HepG2 (cell line): ENCODE results near the gene CBLB. TPM values are rescaled to one million over a fixed set of nuclear protein-coding genes. Genes with fewer than 3 reads are reported as not detected.

Source experiments
- ATAC-seq: fragments of 200-7000 bp; cut with Tn5 transposase; 3 replicates; pipeline ENCODE4 v1.9.1; 2020; ENCODE audit warnings: mild to moderate bottlenecking, moderate library complexity
- BruUV-seq: library from RNA; stranded (reverse); fragments of 400-500 nt; replicated peaks from 2 replicates; lab custom pipeline; 2021; lab: Mats Ljungman, UMichigan
- CTCF ChIA-PET: fragments of 300-600 bp; formaldehyde crosslinking; extraction: SDS; loops from one replicate; lab custom pipeline; 2021; ENCODE audit warnings: low total read pairs, inconsistent platforms, low intra/inter-chr PET ratio; lab: Yijun Ruan, JAX
- POLR2A ChIA-PET: fragments of 350-600 bp; sonication (Branson Sonifier 250); formaldehyde crosslinking; loops from one replicate; lab custom pipeline; 2020; ENCODE audit warnings: antibody characterized with exemption, inconsistent platforms; lab: Yijun Ruan, JAX
- DNase-seq: peaks from one replicate; pipeline ENCODE4 v3.0.0-alpha.2; 2015; ENCODE audit warnings: low spot score
- FAIRE-seq: peaks from 3 replicates; lab custom pipeline; 2011; peaks lifted over from hg19 to GRCh38; lab: Jason Lieb, UNC
- H2AFZ ChIP-seq: one replicate; pipeline ENCODE4 v1.6.1; 2011; ENCODE audit warnings: low read length, inconsistent platforms
- H3K27ac ChIP-seq: fragments of 300-600 bp; 3 replicates; pipeline ENCODE4 v1.8.0; 2011; ENCODE audit warnings: mixed run types, mild to moderate bottlenecking, mixed read lengths, low read length, inconsistent platforms; ENCODE audit not compliant: insufficient read depth; ENCODE audit errors: extremely low read length
- H3K27me3 ChIP-seq, 2 experiments: fragments of 200-600 bp in 1 of 2; 2 replicates in 1 of 2; 3 replicates in 1 of 2; pipeline versions ENCODE4 v1.6.0 to v1.8.0; 2011; ENCODE audit warnings: low read length in 2 of 2, mild to moderate bottlenecking in 2 of 2, moderate library complexity in 2 of 2, inconsistent platforms in 1 of 2; ENCODE audit not compliant: insufficient read depth in 2 of 2, control insufficient read depth in 1 of 2
- H3K36me3 ChIP-seq, 2 experiments: fragments of 200-600 bp in 1 of 2; replicated peaks in 1 of 2; 2 replicates in 1 of 2; 3 replicates in 1 of 2; pipeline versions ENCODE4 v1.5.1 to v1.8.0; 2011; ENCODE audit warnings: low read length in 2 of 2, inconsistent platforms in 1 of 2; ENCODE audit not compliant: insufficient read depth in 2 of 2, control insufficient read depth in 1 of 2
- H3K4me1 ChIP-seq: 2 replicates; pipeline ENCODE4 v1.5.1; 2012; ENCODE audit warnings: low read length, inconsistent platforms; ENCODE audit not compliant: insufficient read depth
- H3K4me2 ChIP-seq: 2 replicates; pipeline ENCODE4 v1.6.0; 2011; ENCODE audit warnings: low read depth, low read length, inconsistent platforms
- H3K4me3 ChIP-seq, 3 experiments: fragments of 200-600 bp in 1 of 3; sonication (generic), shearing (Covaris generic) in 1 of 3; replicated peaks in 1 of 3; 2 replicates each; pipeline ENCODE4 v1.5.1; 2011 to 2016; ENCODE audit warnings: low read length in 3 of 3, inconsistent platforms in 2 of 3, low read depth in 2 of 3, mild to moderate bottlenecking in 2 of 3, control low read depth in 1 of 3, mixed read lengths in 1 of 3; ENCODE audit not compliant: insufficient read depth in 1 of 3
- H3K79me2 ChIP-seq: one replicate; pipeline ENCODE4 v1.6.1; 2011; ENCODE audit warnings: low read length, inconsistent platforms; ENCODE audit not compliant: insufficient read depth
- H3K9ac ChIP-seq: 2 replicates; pipeline ENCODE4 v1.6.0; 2011; ENCODE audit warnings: mild to moderate bottlenecking, low read depth, low read length, inconsistent platforms; ENCODE audit not compliant: insufficient read depth
- H3K9me3 ChIP-seq: 2 replicates; pipeline ENCODE4 v1.5.1; 2012; ENCODE audit warnings: mild to moderate bottlenecking, low read length
- H4K20me1 ChIP-seq: 2 replicates; pipeline ENCODE4 v1.6.0; 2011; ENCODE audit warnings: inconsistent platforms, mild to moderate bottlenecking, low read length, moderate library complexity; ENCODE audit not compliant: insufficient read depth
- KAT8 ChIP-seq: IDR thresholded peaks from 2 replicates; pipeline ENCODE4 v1.6.1; 2016; ENCODE audit warnings: missing genetic modification reagents, missing compliant biosample characterization
- KMT2A ChIP-seq: sonication (generic); formaldehyde crosslinking; IDR thresholded peaks from 2 replicates; pipeline ENCODE4 v1.4.0; 2020; ENCODE audit warnings: missing genetic modification reagents
- RBAK ChIP-seq: sonication (generic); formaldehyde crosslinking; IDR thresholded peaks from 2 replicates; pipeline ENCODE4 v1.5.1; 2020; ENCODE audit warnings: mild to moderate bottlenecking, missing genetic modification reagents
- REXO4 ChIP-seq: sonication (generic); formaldehyde crosslinking; IDR thresholded peaks from 2 replicates; pipeline ENCODE4 v1.8.0; 2022; ENCODE audit warnings: missing genetic modification reagents, mild to moderate bottlenecking, borderline replicate concordance
- SCMH1 ChIP-seq: sonication (generic); formaldehyde crosslinking; IDR thresholded peaks from 2 replicates; pipeline ENCODE4 v1.9.0; 2021; ENCODE audit warnings: missing genetic modification reagents, mild to moderate bottlenecking, borderline replicate concordance
- SMAD9 ChIP-seq: sonication (generic); formaldehyde crosslinking; IDR thresholded peaks from 2 replicates; pipeline ENCODE4 v1.5.1; 2020; ENCODE audit warnings: mild to moderate bottlenecking, missing genetic modification reagents
- U2AF1 ChIP-seq: fragments of 200-400 bp; formaldehyde crosslinking; optimal IDR thresholded peaks from 2 replicates; pipeline ENCODE3; 2017; ENCODE audit warnings: mild to moderate bottlenecking, low read depth, low read length
- ZNF12 ChIP-seq: sonication (generic); formaldehyde crosslinking; IDR thresholded peaks from 2 replicates; pipeline ENCODE4 v1.5.0; 2020; ENCODE audit warnings: missing genetic modification reagents
- ZNF580 ChIP-seq: IDR thresholded peaks from 2 replicates; pipeline ENCODE4 v1.6.1; 2016; ENCODE audit warnings: low read depth, borderline replicate concordance
- WGBS: methylation state at CpG from one replicate; pipeline ENCODE4 v1.1.6; 2017; ENCODE audit warnings: low lambda C conversion rate; 5-methylcytosine and 5-hydroxymethylcytosine counted together
- in situ Hi-C: cut with HindIII; loops from 2 replicates; pipeline ENCODE4 v1.10.0; 2017; ENCODE audit warnings: low pct_unique_long_range_greater_than_20kb; ENCODE audit not compliant: extremely low pct_ligation_motif_present
- intact Hi-C: fragments of 100-400 bp; cut with micrococcal nuclease; formaldehyde crosslinking; loops from one replicate; pipeline ENCODE4 v1.10.0; 2022; ENCODE audit not compliant: unreplicated experiment
- polyA plus RNA-seq, 8 experiments: library from polyadenylated mRNA; depleted of rRNA in 3 of 8; stranded (reverse) in 7 of 8; unstranded in 1 of 8; fragments of >200 nt; fragmentation: Illumina TruSeq in 4 of 8; extraction: Trizol in 4 of 8; gene quantifications; 2 replicates each; pipeline versions ENCODE4 v1.2.1 to v1.2.3, GENCODE V29; 2011 to 2016; ENCODE audit warnings: low read depth in 4 of 8, missing spikeins in 1 of 8, mixed read lengths in 1 of 8; ENCODE audit not compliant: insufficient read depth in 1 of 8
- total RNA-seq, 5 experiments: library from RNA; depleted of rRNA; stranded (reverse); fragments of >200 nt; fragmentation: Illumina TruSeq; extraction: Trizol; gene quantifications; 2 replicates each; pipeline ENCODE4 v1.2.3, GENCODE V29; 2016; ENCODE audit warnings: low read depth in 1 of 5

The CBLB gene
- total and polyA plus RNA-seq, 2 of the 13 experiments (the other 11 are each of a cell fraction or from before 2014, with no cell fraction given): 9.8 to 16.4 TPM

- 21% methylated on average over 2 of the region's 2 CpGs for WGBS
- Histone ChIP-seq H3K27me3 (no peaks in the 10 kb centered on the region), H3K4me2 (no peak overlapping the region), H3K27ac (no peak overlapping the region), H4K20me1 (no peaks in the 10 kb centered on the region), H3K4me3 (no peak overlapping the region), H2AFZ (no peak overlapping the region), H3K9me3 (no peaks in the 10 kb centered on the region), H3K9ac (no peak overlapping the region), H3K4me1 (no peaks in the 10 kb centered on the region), H3K79me2 (no peaks in the 10 kb centered on the region), H3K36me3 (no peaks in the 10 kb centered on the region)
- FAIRE-seq (no peak), ATAC-seq (no peak), DNase-seq (no peak)
- no peak for TF ChIP-seq ZNF580
- TF ChIP-seq ZNF12 (CRISPR knock-in tag): no peak
- TF ChIP-seq KAT8: no peak
- TF ChIP-seq SMAD9 (CRISPR knock-in tag): no peak
- no peak for TF ChIP-seq REXO4
- in situ Hi-C loops (no loop called here), intact Hi-C loops (no loop called here)
- no TSS peak for BruUV-seq
- CTCF ChIA-PET: no interaction called here
- POLR2A ChIA-PET: no interaction called here
Measured at GRCh38 chr3:105899516-105899915, 30.7 kb upstream of the CBLB start.

- intact Hi-C loops: no loop called here
- POLR2A ChIA-PET: no interaction called here
- no TSS peak for BruUV-seq
- Histone ChIP-seq H4K20me1 (no peaks in the 10 kb centered on the region), H3K79me2 (no peaks in the 10 kb centered on the region), H3K9me3 (no peaks in the 10 kb centered on the region), H3K27me3 (no peaks in the 10 kb centered on the region), H3K36me3 (no peaks in the 10 kb centered on the region), H2AFZ (no peak overlapping the region), H3K4me1 (no peaks in the 10 kb centered on the region), H3K4me2 (no peak overlapping the region), H3K4me3 (no peak overlapping the region), H3K27ac (no peak overlapping the region), H3K9ac (no peak overlapping the region)
- CTCF ChIA-PET: no interaction called here
- TF ChIP-seq SCMH1 (CRISPR knock-in tag) (no peak), RBAK (CRISPR knock-in tag) (no peak), U2AF1 (no peak), KMT2A (CRISPR knock-in tag) (no peak)
- FAIRE-seq (no peak), DNase-seq (no peak), ATAC-seq (no peak)
- 0% methylated on average over 1 of the region's 1 CpG for WGBS
- in situ Hi-C loops: no loop called here
Measured at GRCh38 chr3:105891101-105891500, 22.3 kb upstream of the CBLB start.
